Measurements from ENCODE around the gene DDX51. TPM values are rescaled to one million over a fixed set of nuclear protein-coding genes. Genes with fewer than 3 reads are reported as not detected.

The DDX51 gene
- total RNA-seq, 1 donor from 2014 or later, result 18.0 TPM

Other genes with a start within 250 kb of the DDX51 start
- gene ULK1, start 249.7 kb downstream of the DDX51 start, total RNA-seq, result 80.7 TPM
- 26.0 TPM for gene PUS1, start 215.0 kb downstream of the DDX51 start, total RNA-seq
- 42.5 TPM for gene EP400, start 194.4 kb downstream of the DDX51 start, total RNA-seq
- 14.1 TPM for gene NOC4L, start 138 bp upstream of the DDX51 start, total RNA-seq
- 0.12 TPM for gene GALNT9, start 185.3 kb upstream of the DDX51 start, total RNA-seq